ENCODE results near the gene TENT5A. TPM values are rescaled to one million over a fixed set of nuclear protein-coding genes. Genes with fewer than 3 reads are reported as not detected.

TENT5A gene
- 10 to 100 TPM in 3 of 4 donors, 1 to 10 TPM in 1; 7.9 to 74.9 (median 23.3) TPM for total RNA-seq

DNA sequence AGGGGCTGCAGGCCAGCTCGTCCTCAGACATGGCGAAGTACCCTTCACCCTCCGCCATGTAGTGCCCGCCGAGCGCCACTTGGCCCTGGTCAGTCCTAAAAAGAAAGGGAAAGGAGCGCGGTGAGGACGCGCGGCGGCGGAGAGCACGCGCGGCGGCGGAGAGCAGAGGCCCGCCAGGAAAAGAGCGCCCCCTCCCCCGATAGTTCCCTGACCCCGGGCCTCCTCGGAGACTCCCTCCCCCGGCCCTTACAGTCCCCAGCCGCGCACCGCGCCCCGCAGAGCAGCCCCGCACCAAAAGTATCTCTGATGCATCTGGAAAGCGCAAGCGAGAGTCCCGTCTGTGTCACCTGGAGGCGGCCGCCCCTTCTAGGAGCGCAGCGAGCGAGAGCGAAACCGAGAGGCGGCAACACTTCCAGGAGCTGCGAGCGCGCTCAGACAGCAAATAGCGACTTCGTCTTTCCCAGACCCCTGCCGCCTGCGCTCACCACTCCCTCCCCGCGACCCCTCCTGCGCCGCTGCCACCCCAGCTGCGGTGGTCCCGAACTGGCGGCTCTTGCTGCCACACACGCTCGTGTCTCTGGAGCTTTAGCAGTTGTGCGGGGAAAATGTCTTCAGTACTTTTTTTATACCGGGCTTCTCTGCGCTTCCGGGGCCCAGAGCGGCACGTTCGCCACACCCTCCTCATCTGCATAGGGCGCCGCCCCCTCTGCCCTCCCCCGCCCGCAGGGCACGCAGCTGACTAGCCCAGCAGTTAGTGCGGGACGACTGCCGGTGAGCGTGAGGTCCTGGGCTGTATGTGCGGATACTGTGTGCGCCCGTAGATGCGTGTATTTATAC lies at the start of gene TENT5A:
Gene TENT5A (minus strand): TSS at position 598 of the 837 bp plus-strand sequence. CDS start 540 bp downstream, at position 58.
- Histone ChIP-seq H3K27me3 (no peaks in the 10 kb centered on the region), H3K36me3 (no peaks in the 10 kb centered on the region), H3K4me1 (peaks cover 0 to 3% of the 10 kb centered on the region in 2 donors), H3K27ac (peak within 1 kb of the TSS; percentile 96 to 98), H3K4me3 (peak within 1 kb of the TSS; percentile 85 to 90), H3K9me3 (no peaks in the 10 kb centered on the region)
- peak; percentile 92 to 93 for DNase-seq
- intact Hi-C loops (cut with DNase I; ENCODE audit: low total_unique reads): no loop called here
- TF ChIP-seq CTCF (IDR thresholded peaks at IDR 0.05) (peak in 2 of 4 experiments; percentile 6 to 14), POLR2A (IDR thresholded peaks at IDR 0.05) (peak; percentile 60 to 74)

DNA sequence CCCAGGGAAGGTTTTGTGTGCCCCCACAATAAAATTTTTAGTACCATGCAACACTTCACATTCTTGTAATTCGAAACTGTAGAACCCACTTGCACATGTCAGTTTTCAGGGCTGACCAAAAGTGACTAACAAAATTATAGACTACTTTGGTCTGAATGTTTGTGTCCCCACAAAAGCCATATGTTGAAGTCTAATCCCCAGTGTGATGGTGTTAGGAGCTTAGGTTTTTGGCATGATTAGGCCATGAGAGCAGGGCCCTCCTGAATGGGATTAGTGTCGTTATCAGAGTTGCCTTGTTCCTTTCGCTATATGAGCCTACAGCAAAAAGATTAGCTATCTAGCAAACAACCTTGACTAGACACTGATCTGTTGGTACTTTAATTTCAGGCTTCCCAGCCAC lies 49.0 kb upstream of the TENT5A start:
- Histone ChIP-seq H3K36me3 (no peaks in the 10 kb centered on the region), H3K4me3 (no peak overlapping the region), H3K9me3 (no peaks in the 10 kb centered on the region), H3K4me1 (no peaks in the 10 kb centered on the region), H3K27me3 (no peaks in the 10 kb centered on the region), H3K27ac (no peak overlapping the region)
- DNase-seq: no peak
- intact Hi-C loops (cut with DNase I; ENCODE audit: low total_unique reads): no loop called here
- TF ChIP-seq CTCF (IDR thresholded peaks at IDR 0.05): no peak
- TF ChIP-seq POLR2A (IDR thresholded peaks at IDR 0.05): no peak

- no peak overlapping the region for H3K27ac ChIP-seq
- no peaks in the 10 kb centered on the region for H3K4me1 ChIP-seq
- no peaks in the 10 kb centered on the region for H3K9me3 ChIP-seq
- no peak for DNase-seq
- H3K36me3 ChIP-seq: no peaks in the 10 kb centered on the region
- intact Hi-C loops (cut with DNase I; ENCODE audit: low total_unique reads): no loop called here
- H3K4me3 ChIP-seq: no peak overlapping the region
- TF ChIP-seq POLR2A (IDR thresholded peaks at IDR 0.05) (no peak), CTCF (IDR thresholded peaks at IDR 0.05) (no peak)
- H3K27me3 ChIP-seq: no peaks in the 10 kb centered on the region
Measured at GRCh38 chr6:81800666-81801065, 48.2 kb upstream of the TENT5A start.

DNA sequence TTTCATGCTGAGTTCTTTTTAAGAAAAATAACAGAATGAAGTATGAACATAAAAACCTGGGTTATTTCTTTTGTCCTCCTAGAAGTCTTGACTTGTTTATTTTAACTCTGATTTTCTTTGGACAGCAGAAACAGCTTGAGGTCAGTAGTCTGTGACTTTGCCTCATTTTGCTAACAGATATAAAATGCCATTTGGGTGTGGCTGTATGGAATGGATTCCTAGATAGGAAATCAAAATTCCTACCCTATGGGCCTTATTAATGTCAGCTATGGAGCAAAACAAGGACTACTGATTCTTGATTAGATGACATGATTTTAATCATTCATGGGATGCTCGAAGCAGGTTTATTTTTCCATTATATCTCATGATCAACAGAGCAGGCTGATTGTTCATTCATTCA lies 46.8 kb upstream of the TENT5A start:
- Histone ChIP-seq H3K9me3 (no peaks in the 10 kb centered on the region), H3K36me3 (no peaks in the 10 kb centered on the region), H3K27ac (no peak overlapping the region), H3K4me3 (no peak overlapping the region), H3K4me1 (no peaks in the 10 kb centered on the region), H3K27me3 (no peaks in the 10 kb centered on the region)
- no peak for DNase-seq
- TF ChIP-seq POLR2A (IDR thresholded peaks at IDR 0.05) (no peak), CTCF (IDR thresholded peaks at IDR 0.05) (no peak)
- intact Hi-C loops (cut with DNase I; ENCODE audit: low total_unique reads): no loop called here

GRCh38 chr6:81797591-81797990 lies 45.1 kb upstream of the TENT5A start:
- H3K4me3 ChIP-seq: no peak overlapping the region
- intact Hi-C loops (cut with DNase I; ENCODE audit: low total_unique reads): no loop called here
- H3K9me3 ChIP-seq: no peaks in the 10 kb centered on the region
- DNase-seq: no peak
- H3K27ac ChIP-seq: no peak overlapping the region
- H3K36me3 ChIP-seq: no peaks in the 10 kb centered on the region
- no peak for TF ChIP-seq POLR2A (IDR thresholded peaks at IDR 0.05)
- TF ChIP-seq CTCF (IDR thresholded peaks at IDR 0.05): no peak
- H3K27me3 ChIP-seq: no peaks in the 10 kb centered on the region
- no peaks in the 10 kb centered on the region for H3K4me1 ChIP-seq

Data from uterus (tissue), 4 donors.